Activated T-cell treated with anti-CD3 and anti-CD28 coated beads, Interleukin-2, amount 50 U/mL, for 24 hours (primary cell): ENCODE data around the gene DTX3.
"Not testable (repeated sequence)": the region's sequence is repeated elsewhere in the genome, so short reads cannot be mapped to it uniquely, and the experiment has no call there.

Experiments
- DNase-seq: peaks from one replicate; pipeline ENCODE4 v3.0.0-alpha.2; 2020
- H3K27ac Mint-ChIP-seq: 2 replicates; pipeline ENCODE4 v1.8.0; 2020; ENCODE audit warnings: mild to moderate bottlenecking, mixed read lengths
- H3K27me3 Mint-ChIP-seq: 2 replicates; pipeline ENCODE4 v1.8.0; 2020; ENCODE audit warnings: mixed read lengths
- H3K36me3 Mint-ChIP-seq: 2 replicates; pipeline ENCODE4 v1.8.0; 2020; ENCODE audit warnings: low read depth, mixed read lengths
- H3K4me1 Mint-ChIP-seq: 2 replicates; pipeline ENCODE4 v1.8.0; 2020; ENCODE audit warnings: low read depth, mixed read lengths
- H3K4me3 Mint-ChIP-seq: 2 replicates; pipeline ENCODE4 v1.8.0; 2020; ENCODE audit warnings: mild to moderate bottlenecking, moderate library complexity, mixed read lengths
- H3K9me3 Mint-ChIP-seq: 2 replicates; pipeline ENCODE4 v1.8.0; 2020; ENCODE audit warnings: mixed read lengths

The DTX3 gene

GRCh38 chr12:57577981-57578758 is 26.5 kb upstream of the DTX3 start:
- H3K4me1 Mint-ChIP-seq, result peaks cover under 1% of the 10 kb centered on the region
- H3K9me3 Mint-ChIP-seq, result no peaks in the 10 kb centered on the region
- no peaks in the 10 kb centered on the region for H3K36me3 Mint-ChIP-seq
- no peak overlapping the region for H3K27ac Mint-ChIP-seq
- no peak for DNase-seq
- no peak overlapping the region for H3K4me3 Mint-ChIP-seq
- H3K27me3 Mint-ChIP-seq, result peaks cover 2% of the 10 kb centered on the region

- H3K4me3 Mint-ChIP-seq, result no peak overlapping the region
- H3K27ac Mint-ChIP-seq, result no peak overlapping the region
- H3K27me3 Mint-ChIP-seq, result peaks cover 3% of the 10 kb centered on the region
- no peak for DNase-seq
- H3K9me3 Mint-ChIP-seq, result no peaks in the 10 kb centered on the region
- peaks cover 3% of the 10 kb centered on the region for H3K4me1 Mint-ChIP-seq
- no peaks in the 10 kb centered on the region for H3K36me3 Mint-ChIP-seq
Observed at GRCh38 chr12:57579011-57579410, 25.6 kb upstream of the DTX3 start.

GRCh38 chr12:57579677-57580465 is 24.8 kb upstream of the DTX3 start:
- DNase-seq, result no peak
- peaks cover 3% of the 10 kb centered on the region for H3K27me3 Mint-ChIP-seq
- no peak overlapping the region for H3K27ac Mint-ChIP-seq
- no peaks in the 10 kb centered on the region for H3K36me3 Mint-ChIP-seq
- H3K4me1 Mint-ChIP-seq, result peaks cover 3% of the 10 kb centered on the region
- H3K9me3 Mint-ChIP-seq, result no peaks in the 10 kb centered on the region
- no peak overlapping the region for H3K4me3 Mint-ChIP-seq

GRCh38 chr12:57580466-57580795 is 24.2 kb upstream of the DTX3 start:
- H3K4me1 Mint-ChIP-seq, result peaks cover 3% of the 10 kb centered on the region
- H3K9me3 Mint-ChIP-seq, result no peaks in the 10 kb centered on the region
- DNase-seq, result no peak
- H3K27ac Mint-ChIP-seq, result no peak overlapping the region
- peaks cover 3% of the 10 kb centered on the region for H3K27me3 Mint-ChIP-seq
- no peaks in the 10 kb centered on the region for H3K36me3 Mint-ChIP-seq
- no peak overlapping the region for H3K4me3 Mint-ChIP-seq

- no peak overlapping the region for H3K27ac Mint-ChIP-seq
- peaks cover 3% of the 10 kb centered on the region for H3K4me1 Mint-ChIP-seq
- H3K9me3 Mint-ChIP-seq, result no peaks in the 10 kb centered on the region
- no peaks in the 10 kb centered on the region for H3K36me3 Mint-ChIP-seq
- peaks cover 3% of the 10 kb centered on the region for H3K27me3 Mint-ChIP-seq
- no peak for DNase-seq
- no peak overlapping the region for H3K4me3 Mint-ChIP-seq
Observed at GRCh38 chr12:57581802-57582201, 22.8 kb upstream of the DTX3 start.

GRCh38 chr12:57582440-57582839 is 22.2 kb upstream of the DTX3 start:
- Mint-ChIP-seq H3K27ac (no peak overlapping the region), H3K4me3 (no peak overlapping the region), H3K27me3 (peaks cover 3% of the 10 kb centered on the region), H3K4me1 (peaks cover 3% of the 10 kb centered on the region), H3K9me3 (no peaks in the 10 kb centered on the region), H3K36me3 (no peaks in the 10 kb centered on the region)
- no peak for DNase-seq

- Mint-ChIP-seq H3K9me3 (no peaks in the 10 kb centered on the region), H3K4me3 (no peak overlapping the region), H3K36me3 (no peaks in the 10 kb centered on the region), H3K27me3 (peaks cover 3% of the 10 kb centered on the region), H3K4me1 (peaks cover 3% of the 10 kb centered on the region), H3K27ac (no peak overlapping the region)
- DNase-seq, result peak; percentile 57
Observed at GRCh38 chr12:57583008-57583831, 21.4 kb upstream of the DTX3 start.

GRCh38 chr12:57584050-57584449 is 20.6 kb upstream of the DTX3 start:
- no peak overlapping the region for H3K4me3 Mint-ChIP-seq
- peaks cover 3% of the 10 kb centered on the region for H3K4me1 Mint-ChIP-seq
- no peak overlapping the region for H3K27ac Mint-ChIP-seq
- H3K27me3 Mint-ChIP-seq, result peaks cover 3% of the 10 kb centered on the region
- no peaks in the 10 kb centered on the region for H3K9me3 Mint-ChIP-seq
- H3K36me3 Mint-ChIP-seq, result no peaks in the 10 kb centered on the region
- DNase-seq, result no peak

- no peak for DNase-seq
- Mint-ChIP-seq H3K27ac (no peak overlapping the region), H3K4me1 (peaks cover 3% of the 10 kb centered on the region), H3K27me3 (peaks cover 3% of the 10 kb centered on the region), H3K36me3 (no peaks in the 10 kb centered on the region), H3K4me3 (no peak overlapping the region), H3K9me3 (no peaks in the 10 kb centered on the region)
Observed at GRCh38 chr12:57584690-57585089, 19.9 kb upstream of the DTX3 start.

GRCh38 chr12:57585156-57585555 is 19.5 kb upstream of the DTX3 start:
- Mint-ChIP-seq H3K27me3 (peaks cover 3% of the 10 kb centered on the region), H3K27ac (no peak overlapping the region), H3K9me3 (no peaks in the 10 kb centered on the region), H3K4me3 (no peak overlapping the region), H3K4me1 (peaks cover 3% of the 10 kb centered on the region), H3K36me3 (no peaks in the 10 kb centered on the region)
- no peak for DNase-seq

GRCh38 chr12:57586128-57586527 is 18.5 kb upstream of the DTX3 start:
- Mint-ChIP-seq H3K27me3 (peaks cover 3% of the 10 kb centered on the region), H3K4me3 (no peak overlapping the region), H3K9me3 (no peaks in the 10 kb centered on the region), H3K27ac (no peak overlapping the region), H3K36me3 (peaks cover 1% of the 10 kb centered on the region), H3K4me1 (peaks cover 10% of the 10 kb centered on the region)
- no peak for DNase-seq

GRCh38 chr12:57586832-57587429 is 17.7 kb upstream of the DTX3 start:
- Mint-ChIP-seq H3K36me3 (peaks cover 5% of the 10 kb centered on the region), H3K27ac (no peak overlapping the region), H3K4me1 (peaks cover 15% of the 10 kb centered on the region), H3K9me3 (no peaks in the 10 kb centered on the region), H3K4me3 (no peak overlapping the region), H3K27me3 (peaks cover 3% of the 10 kb centered on the region)
- no peak for DNase-seq

- H3K27ac Mint-ChIP-seq, result not testable (repeated sequence)
Observed at GRCh38 chr12:57588951-57589610, 15.5 kb upstream of the DTX3 start.

GRCh38 chr12:57590479-57590863 is 14.2 kb upstream of the DTX3 start:
- Mint-ChIP-seq H3K4me3 (peak overlapping the region; percentile 87), H3K4me1 (peaks cover 28% of the 10 kb centered on the region), H3K9me3 (no peaks in the 10 kb centered on the region), H3K27ac (peak overlapping the region; percentile 86), H3K36me3 (peaks cover 20% of the 10 kb centered on the region), H3K27me3 (no peaks in the 10 kb centered on the region)
- no peak for DNase-seq

More at GRCh38 chr12:57588951-57589610, 15.5 kb upstream of the DTX3 start:
- not testable (repeated sequence) for H3K4me3 Mint-ChIP-seq, DNase-seq, H3K36me3 Mint-ChIP-seq, H3K9me3 Mint-ChIP-seq, H3K27me3 Mint-ChIP-seq
- peaks cover 27% of the 10 kb centered on the region for H3K4me1 Mint-ChIP-seq
